Prostate gland (tissue), 2 donors: ENCODE results near the gene CLHC1.
"Not testable (repeated sequence)": the region's sequence is repeated elsewhere in the genome, so short reads cannot be mapped to it uniquely, and the experiment has no call there.

ENCODE experiments used
- POLR2A ChIP-seq: fragments of 450-650 bp; IDR thresholded peaks from one replicate; pipeline ENCODE4 v1.6.1; 2016; ENCODE audit warnings: antibody characterized with exemption, mild to moderate bottlenecking
- POLR2AphosphoS5 ChIP-seq: sonication (generic); formaldehyde crosslinking; IDR thresholded peaks from one replicate; pipeline ENCODE4 v1.6.1; 2017; ENCODE audit warnings: antibody characterized with exemption
- TF ChIP-seq, protein P1 (sequence below), 4 experiments: fragments of 200-600 bp in 2 of 4; fragments of 450-650 bp in 2 of 4; sonication (generic) in 2 of 4; IDR thresholded peaks; 1 replicate in 3 of 4; 2 replicates in 1 of 4; pipeline ENCODE4 v1.5.1; 2016 to 2019; ENCODE audit warnings: antibody characterized with exemption in 4 of 4, mild to moderate bottlenecking in 2 of 4, moderate library complexity in 2 of 4

DNA sequence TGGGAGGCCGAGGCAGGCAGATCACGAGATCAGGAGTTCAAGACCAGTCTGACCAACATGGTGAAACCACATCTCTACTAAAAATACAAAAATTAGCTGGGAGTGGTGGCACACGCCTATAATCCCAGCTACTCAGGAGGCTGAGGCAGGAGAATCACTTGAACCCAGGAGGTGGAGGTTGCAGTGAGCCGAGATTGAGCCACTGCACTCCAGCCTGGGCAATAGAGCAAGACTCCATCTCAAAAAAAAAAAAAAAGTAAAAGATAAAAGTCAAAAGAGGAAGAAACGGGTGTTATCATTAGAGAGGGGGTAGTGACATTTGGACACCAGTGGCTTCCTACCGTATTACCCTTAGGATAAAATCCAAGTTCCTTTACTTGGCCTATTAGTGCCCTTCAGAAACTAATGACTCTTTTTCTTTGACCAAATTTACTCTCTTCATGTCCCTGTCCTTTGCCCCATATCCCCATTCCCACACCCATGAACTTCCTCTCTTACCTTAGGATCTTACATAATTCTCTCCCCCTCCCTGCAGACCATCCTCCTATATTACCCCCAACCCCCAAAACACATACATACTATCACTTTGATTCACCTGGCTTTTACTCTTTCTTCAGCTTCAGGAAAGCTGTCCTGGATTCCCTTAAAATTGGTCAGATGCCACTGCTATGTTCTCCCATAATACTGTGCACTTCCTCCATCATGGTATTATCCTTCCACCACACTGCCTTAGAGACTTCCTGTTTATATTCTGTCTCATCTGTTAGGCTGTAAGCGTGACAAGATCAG lies 4.5 kb downstream of the CLHC1 start:
- not testable (repeated sequence) for TF ChIP-seq POLR2AphosphoS5, POLR2A
- TF ChIP-seq, protein P1, sequence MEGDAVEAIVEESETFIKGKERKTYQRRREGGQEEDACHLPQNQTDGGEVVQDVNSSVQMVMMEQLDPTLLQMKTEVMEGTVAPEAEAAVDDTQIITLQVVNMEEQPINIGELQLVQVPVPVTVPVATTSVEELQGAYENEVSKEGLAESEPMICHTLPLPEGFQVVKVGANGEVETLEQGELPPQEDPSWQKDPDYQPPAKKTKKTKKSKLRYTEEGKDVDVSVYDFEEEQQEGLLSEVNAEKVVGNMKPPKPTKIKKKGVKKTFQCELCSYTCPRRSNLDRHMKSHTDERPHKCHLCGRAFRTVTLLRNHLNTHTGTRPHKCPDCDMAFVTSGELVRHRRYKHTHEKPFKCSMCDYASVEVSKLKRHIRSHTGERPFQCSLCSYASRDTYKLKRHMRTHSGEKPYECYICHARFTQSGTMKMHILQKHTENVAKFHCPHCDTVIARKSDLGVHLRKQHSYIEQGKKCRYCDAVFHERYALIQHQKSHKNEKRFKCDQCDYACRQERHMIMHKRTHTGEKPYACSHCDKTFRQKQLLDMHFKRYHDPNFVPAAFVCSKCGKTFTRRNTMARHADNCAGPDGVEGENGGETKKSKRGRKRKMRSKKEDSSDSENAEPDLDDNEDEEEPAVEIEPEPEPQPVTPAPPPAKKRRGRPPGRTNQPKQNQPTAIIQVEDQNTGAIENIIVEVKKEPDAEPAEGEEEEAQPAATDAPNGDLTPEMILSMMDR (IDR thresholded peaks at IDR 0.05): not testable (repeated sequence)
